ENCODE measurements around the gene SMPD2.

SMPD2 gene

DNA sequence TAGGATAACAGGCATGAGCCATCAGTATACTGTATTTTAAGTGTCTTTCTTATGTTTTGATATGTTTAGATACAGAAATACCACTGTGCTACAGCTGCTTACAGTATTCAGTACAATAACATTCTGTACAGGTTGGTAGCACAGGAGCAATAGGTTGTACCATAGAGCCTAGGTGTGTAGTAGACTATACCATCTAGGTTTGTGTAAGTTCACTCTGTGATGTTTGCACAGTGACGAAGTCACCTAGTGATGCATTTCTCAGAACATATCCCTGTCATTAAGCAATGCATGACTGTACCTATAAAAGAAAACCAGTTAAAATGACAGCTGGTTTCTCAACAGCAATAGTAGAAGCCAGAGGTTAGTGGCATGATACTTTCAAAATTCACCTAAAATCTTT is 45.5 kb downstream of the SMPD2 start:
- DNase-seq, result no peak

DNA sequence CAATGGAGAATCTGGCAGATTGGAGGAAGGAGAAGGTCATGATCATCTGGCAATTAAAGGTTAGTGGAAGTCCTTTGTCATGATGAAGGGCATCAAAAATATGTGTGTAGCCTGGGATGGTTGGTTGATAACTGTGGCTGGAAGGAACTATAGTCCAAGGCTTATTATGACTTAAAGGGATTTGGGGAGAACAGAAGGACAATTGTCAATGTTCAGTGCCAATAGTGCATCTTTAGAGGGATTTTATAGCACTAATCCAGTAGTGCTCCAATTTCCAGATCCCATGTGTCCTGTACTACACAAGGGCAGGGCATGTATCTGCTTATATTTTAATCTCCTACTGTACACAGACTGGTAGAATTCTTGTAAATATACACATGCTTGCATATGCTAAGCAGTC is 47.5 kb downstream of the SMPD2 start:
- no peak for DNase-seq

DNA sequence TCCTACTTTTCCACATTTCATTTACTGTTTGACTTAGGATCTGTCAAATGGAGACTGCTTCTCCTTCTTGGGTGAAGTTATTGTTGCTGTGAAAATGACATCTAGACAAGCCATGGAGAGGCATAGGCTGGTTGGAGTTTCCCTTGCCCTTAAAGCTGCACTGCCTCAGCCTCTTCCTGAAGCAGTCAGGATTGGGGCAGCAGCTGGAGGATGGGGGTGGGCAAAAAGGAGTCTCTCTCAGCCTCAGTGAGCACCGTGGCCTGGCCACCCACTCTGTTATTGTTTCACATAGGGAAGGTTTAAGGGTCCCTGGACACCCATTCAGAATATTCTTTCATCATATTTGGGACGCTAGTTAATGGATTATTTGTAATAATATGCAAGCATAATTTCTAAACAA is 50.2 kb downstream of the SMPD2 start:
- no peak for DNase-seq

DNA sequence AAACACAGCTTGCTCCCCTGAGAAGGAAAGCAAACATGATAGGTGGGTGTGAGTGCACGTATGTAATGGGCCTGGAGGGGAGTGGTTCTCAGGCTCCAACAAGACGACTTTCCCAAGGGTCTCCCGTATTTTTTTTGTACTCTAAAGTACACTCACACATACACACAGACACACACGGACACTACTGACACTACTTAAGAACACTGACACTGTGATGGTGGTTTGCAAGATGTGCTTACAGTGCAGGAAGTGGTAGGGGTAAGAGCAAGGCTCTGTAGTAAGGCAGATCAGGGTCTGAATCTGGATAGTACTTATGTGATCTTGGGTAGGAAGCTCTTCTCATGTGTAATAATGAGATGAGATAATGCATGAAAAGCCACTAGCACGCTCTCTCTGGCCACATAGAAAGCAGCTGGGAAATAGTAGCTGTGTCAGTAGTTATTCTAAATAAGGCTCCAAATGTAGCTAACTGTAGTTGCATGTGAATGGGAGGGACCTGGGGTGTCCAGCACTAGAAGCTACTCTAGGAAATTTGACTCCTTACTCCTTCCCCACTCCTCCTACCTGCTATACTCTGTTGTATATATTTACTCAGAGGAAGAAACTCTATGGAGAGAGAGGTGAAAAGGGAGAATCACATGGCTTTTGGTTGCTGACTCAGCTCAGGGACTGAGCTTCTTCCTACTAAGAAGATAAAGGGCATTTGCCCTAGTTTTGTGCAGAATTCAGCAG is 50.8 kb downstream of the SMPD2 start:
- DNase-seq, result peak; percentile 28

Measured in NCI-H2029 (cell line).